BE2C (cell line): Measurements from ENCODE around the gene MALT1.
A peak's percentile ranks its signal among the peaks of the same experiment; 100 is the strongest.

Source experiments
- DNase-seq: peaks from one replicate; pipeline ENCODE4 v3.0.0-alpha.2; 2020
- H3K27me3 ChIP-seq: fragments of 250-450 bp; sonication (Bioruptor Pico); 2 replicates; pipeline ENCODE4 v1.5.1; 2020; ENCODE audit warnings: mild to moderate bottlenecking
- H3K36me3 ChIP-seq: fragments of 250-450 bp; sonication (Bioruptor Pico); 2 replicates; pipeline ENCODE4 v1.5.1; 2020; ENCODE audit warnings: mild to moderate bottlenecking
- H3K4me1 ChIP-seq: fragments of 250-450 bp; sonication (Bioruptor Pico); 2 replicates; pipeline ENCODE4 v1.5.1; 2020
- H3K4me3 ChIP-seq: 2 replicates; pipeline ENCODE4 v1.5.1; 2011; ENCODE audit warnings: low read depth, low read length
- H3K9me3 ChIP-seq: fragments of 250-450 bp; sonication (Bioruptor Pico); 2 replicates; pipeline ENCODE4 v1.5.1; 2020
- CTCF ChIP-seq: IDR thresholded peaks from 2 replicates; pipeline ENCODE4 v1.5.1; 2012; ENCODE audit warnings: mild to moderate bottlenecking, low read depth, low read length

Gene MALT1

GRCh38 chr18:58793361-58793760, 122.1 kb downstream of the MALT1 start:
- Histone ChIP-seq H3K9me3 (no peaks in the 10 kb centered on the region), H3K4me1 (no peaks in the 10 kb centered on the region), H3K36me3 (no peaks in the 10 kb centered on the region), H3K4me3 (no peak overlapping the region), H3K27me3 (no peaks in the 10 kb centered on the region)
- TF ChIP-seq CTCF: no peak
- no peak for DNase-seq

- DNase-seq: no peak
- no peak for TF ChIP-seq CTCF
- Histone ChIP-seq H3K27me3 (no peaks in the 10 kb centered on the region), H3K36me3 (no peaks in the 10 kb centered on the region), H3K4me3 (no peak overlapping the region), H3K9me3 (no peaks in the 10 kb centered on the region), H3K4me1 (no peaks in the 10 kb centered on the region)
Measured at GRCh38 chr18:58796220-58796619, 125.0 kb downstream of the MALT1 start.

- no peaks in the 10 kb centered on the region for H3K27me3 ChIP-seq
- no peak for DNase-seq
- H3K36me3 ChIP-seq: no peaks in the 10 kb centered on the region
- H3K9me3 ChIP-seq: no peaks in the 10 kb centered on the region
- no peak for TF ChIP-seq CTCF
- no peak overlapping the region for H3K4me3 ChIP-seq
- no peaks in the 10 kb centered on the region for H3K4me1 ChIP-seq
Measured at GRCh38 chr18:58800582-58800981, 129.3 kb downstream of the MALT1 start.

- H3K9me3 ChIP-seq: no peaks in the 10 kb centered on the region
- no peaks in the 10 kb centered on the region for H3K4me1 ChIP-seq
- H3K36me3 ChIP-seq: no peaks in the 10 kb centered on the region
- H3K27me3 ChIP-seq: no peaks in the 10 kb centered on the region
- TF ChIP-seq CTCF: no peak
- H3K4me3 ChIP-seq: no peak overlapping the region
- no peak for DNase-seq
Measured at GRCh38 chr18:58802959-58803358, 131.7 kb downstream of the MALT1 start.

- 0 out of 2 replicates have a peak, but pooled peaks have one; percentile 11 for TF ChIP-seq CTCF
- no peaks in the 10 kb centered on the region for H3K27me3 ChIP-seq
- H3K4me1 ChIP-seq: no peaks in the 10 kb centered on the region
- no peaks in the 10 kb centered on the region for H3K36me3 ChIP-seq
- H3K4me3 ChIP-seq: no peak overlapping the region
- no peak for DNase-seq
- no peaks in the 10 kb centered on the region for H3K9me3 ChIP-seq
Measured at GRCh38 chr18:58803978-58804377, 132.7 kb downstream of the MALT1 start.
